ENCODE results near the gene BEGAIN. TPM values are rescaled to one million over a fixed set of nuclear protein-coding genes. Genes with fewer than 3 reads are reported as not detected.

The BEGAIN gene
- total RNA-seq, 1 donor from 2014 or later = 7.0 TPM

DNA sequence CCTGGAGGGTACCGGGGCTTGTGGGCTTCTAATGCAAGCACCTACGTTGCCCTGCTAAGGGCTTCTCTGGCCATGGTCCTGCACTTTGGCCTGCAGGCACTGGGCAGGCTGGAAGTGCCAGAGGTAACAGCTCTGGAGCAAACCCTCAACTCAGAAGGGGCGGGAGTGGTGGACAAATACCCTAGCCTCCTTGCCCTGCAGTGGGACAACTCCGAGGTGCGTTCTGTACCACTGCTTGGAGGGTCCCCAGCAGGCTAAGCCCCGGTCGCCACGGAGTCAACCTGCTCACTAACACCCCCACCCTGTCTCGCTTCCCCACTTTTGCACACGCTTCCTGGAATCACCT, 20.4 kb upstream of the BEGAIN start:
- no peaks in the 10 kb centered on the region for H3K36me3 Mint-ChIP-seq (ENCODE audit: unreplicated experiment)
- no peaks in the 10 kb centered on the region for H3K9me3 Mint-ChIP-seq (ENCODE audit: unreplicated experiment)
- TF ChIP-seq, protein P1, sequence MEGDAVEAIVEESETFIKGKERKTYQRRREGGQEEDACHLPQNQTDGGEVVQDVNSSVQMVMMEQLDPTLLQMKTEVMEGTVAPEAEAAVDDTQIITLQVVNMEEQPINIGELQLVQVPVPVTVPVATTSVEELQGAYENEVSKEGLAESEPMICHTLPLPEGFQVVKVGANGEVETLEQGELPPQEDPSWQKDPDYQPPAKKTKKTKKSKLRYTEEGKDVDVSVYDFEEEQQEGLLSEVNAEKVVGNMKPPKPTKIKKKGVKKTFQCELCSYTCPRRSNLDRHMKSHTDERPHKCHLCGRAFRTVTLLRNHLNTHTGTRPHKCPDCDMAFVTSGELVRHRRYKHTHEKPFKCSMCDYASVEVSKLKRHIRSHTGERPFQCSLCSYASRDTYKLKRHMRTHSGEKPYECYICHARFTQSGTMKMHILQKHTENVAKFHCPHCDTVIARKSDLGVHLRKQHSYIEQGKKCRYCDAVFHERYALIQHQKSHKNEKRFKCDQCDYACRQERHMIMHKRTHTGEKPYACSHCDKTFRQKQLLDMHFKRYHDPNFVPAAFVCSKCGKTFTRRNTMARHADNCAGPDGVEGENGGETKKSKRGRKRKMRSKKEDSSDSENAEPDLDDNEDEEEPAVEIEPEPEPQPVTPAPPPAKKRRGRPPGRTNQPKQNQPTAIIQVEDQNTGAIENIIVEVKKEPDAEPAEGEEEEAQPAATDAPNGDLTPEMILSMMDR (IDR thresholded peaks at IDR 0.05) = no peak
- DNase-seq (ENCODE audit: extremely low spot score, unreplicated experiment) = no peak
- H3K27me3 Mint-ChIP-seq (ENCODE audit: unreplicated experiment) = peaks cover 13% of the 10 kb centered on the region
- no peak overlapping the region for H3K27ac Mint-ChIP-seq (ENCODE audit: unreplicated experiment)
- H3K4me1 Mint-ChIP-seq (ENCODE audit: unreplicated experiment) = peaks cover 5% of the 10 kb centered on the region
- no peak overlapping the region for H3K4me3 Mint-ChIP-seq (ENCODE audit: unreplicated experiment)

DNA sequence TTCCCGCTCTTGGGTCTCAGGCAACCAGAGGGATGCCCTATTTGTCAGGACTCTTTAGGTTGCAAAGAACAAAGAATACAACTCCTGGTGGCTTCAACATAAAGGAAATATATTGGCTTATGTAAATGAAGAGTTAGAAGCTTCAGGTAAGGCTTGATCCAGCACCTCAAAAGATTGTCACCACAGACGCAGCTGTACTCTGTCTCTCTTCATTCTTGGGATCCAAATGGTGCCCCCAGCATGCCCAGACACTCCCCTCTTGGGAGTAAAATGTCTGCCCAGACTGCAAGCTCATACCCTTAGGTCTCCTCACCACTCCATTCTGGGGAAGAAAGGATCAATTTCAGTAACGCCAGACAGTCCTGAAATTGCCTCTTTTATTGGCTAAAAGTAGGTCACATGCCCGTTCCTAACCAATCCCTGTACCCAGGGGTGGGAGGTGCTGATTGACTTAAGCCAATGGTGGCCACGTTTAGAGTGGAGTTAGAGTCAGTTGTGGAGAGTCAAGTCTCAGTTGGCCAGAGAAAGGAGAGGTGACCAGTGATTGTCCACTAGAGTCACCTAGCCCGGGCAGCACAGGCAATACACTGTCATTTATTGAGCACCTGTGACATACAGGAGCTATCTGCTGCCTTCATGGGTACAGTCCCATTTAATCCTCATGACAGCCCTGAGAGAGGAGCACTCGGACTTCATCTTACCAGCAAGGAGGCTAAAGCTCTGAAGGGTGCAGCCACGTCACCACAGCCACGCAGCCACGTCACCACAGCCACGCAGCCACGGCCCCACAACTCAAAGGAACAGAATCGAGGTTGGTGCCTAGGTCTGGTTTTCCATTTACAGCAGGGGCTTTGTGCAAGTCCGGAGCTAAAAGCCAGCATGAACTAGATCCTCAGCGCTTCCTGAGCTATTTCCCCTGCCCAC, 19.7 kb upstream of the BEGAIN start:
- Mint-ChIP-seq H3K36me3 (ENCODE audit: unreplicated experiment) (peaks cover 2% of the 10 kb centered on the region), H3K27me3 (ENCODE audit: unreplicated experiment) (peaks cover 18% of the 10 kb centered on the region), H3K9me3 (ENCODE audit: unreplicated experiment) (peaks cover 2% of the 10 kb centered on the region), H3K27ac (ENCODE audit: unreplicated experiment) (no peak overlapping the region), H3K4me3 (ENCODE audit: unreplicated experiment) (no peak overlapping the region), H3K4me1 (ENCODE audit: unreplicated experiment) (peaks cover 5% of the 10 kb centered on the region)
- no peak for DNase-seq (ENCODE audit: extremely low spot score, unreplicated experiment)
- TF ChIP-seq, protein P1 (IDR thresholded peaks at IDR 0.05) = no peak

DNA sequence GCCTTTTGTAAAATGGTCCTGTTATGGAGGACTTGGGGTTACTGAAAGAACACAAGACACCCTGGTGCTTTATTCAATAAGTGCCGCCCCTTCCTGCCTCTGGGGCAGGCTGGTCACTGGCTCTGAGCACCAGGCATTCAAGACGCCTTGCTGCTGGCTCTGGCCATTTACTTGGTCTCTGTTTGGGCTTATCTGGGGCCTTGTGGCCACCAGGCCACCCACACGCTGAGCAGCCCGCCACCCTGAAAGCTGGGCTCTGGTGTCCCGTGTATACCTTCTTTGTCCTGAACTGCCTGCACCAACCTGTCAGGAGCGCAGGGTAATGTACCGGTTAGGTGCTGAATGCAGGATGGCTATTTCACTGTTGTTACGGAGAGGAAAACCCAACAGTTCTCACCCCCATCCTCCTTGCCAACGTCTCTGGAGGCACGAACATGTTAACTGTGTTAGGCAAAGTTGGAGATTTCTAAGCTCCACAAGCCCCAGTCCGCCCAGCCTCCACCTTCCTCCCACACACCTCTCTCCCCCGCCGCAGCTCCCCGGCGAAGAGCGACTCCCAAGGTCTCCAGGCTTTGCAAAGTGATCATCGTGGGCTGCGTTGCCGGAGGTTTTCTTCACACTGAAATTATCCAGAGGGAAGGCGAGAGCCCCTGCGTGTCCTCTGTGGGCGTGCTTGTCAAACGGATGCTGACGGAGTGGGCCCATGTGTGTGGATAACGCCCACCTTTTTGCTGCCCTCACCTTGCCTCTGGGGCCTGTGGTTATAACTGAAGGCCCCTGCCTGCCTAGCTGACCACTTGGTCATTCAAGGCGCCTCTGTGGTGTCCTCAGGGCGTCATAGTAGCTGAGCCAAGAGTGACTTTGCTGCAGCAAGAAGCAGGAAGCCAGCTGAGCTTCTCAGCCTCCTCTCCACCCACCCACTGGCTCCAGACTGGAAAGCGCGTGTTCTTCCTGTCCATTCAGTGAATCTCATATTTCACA, 18.8 kb upstream of the BEGAIN start:
- peaks cover 5% of the 10 kb centered on the region for H3K4me1 Mint-ChIP-seq (ENCODE audit: unreplicated experiment)
- no peak for DNase-seq (ENCODE audit: extremely low spot score, unreplicated experiment)
- H3K27me3 Mint-ChIP-seq (ENCODE audit: unreplicated experiment) = peaks cover 24% of the 10 kb centered on the region
- H3K27ac Mint-ChIP-seq (ENCODE audit: unreplicated experiment) = no peak overlapping the region
- TF ChIP-seq, protein P1 (IDR thresholded peaks at IDR 0.05) = no peak
- no peak overlapping the region for H3K4me3 Mint-ChIP-seq (ENCODE audit: unreplicated experiment)
- H3K36me3 Mint-ChIP-seq (ENCODE audit: unreplicated experiment) = peaks cover 8% of the 10 kb centered on the region
- H3K9me3 Mint-ChIP-seq (ENCODE audit: unreplicated experiment) = peaks cover 8% of the 10 kb centered on the region

DNA sequence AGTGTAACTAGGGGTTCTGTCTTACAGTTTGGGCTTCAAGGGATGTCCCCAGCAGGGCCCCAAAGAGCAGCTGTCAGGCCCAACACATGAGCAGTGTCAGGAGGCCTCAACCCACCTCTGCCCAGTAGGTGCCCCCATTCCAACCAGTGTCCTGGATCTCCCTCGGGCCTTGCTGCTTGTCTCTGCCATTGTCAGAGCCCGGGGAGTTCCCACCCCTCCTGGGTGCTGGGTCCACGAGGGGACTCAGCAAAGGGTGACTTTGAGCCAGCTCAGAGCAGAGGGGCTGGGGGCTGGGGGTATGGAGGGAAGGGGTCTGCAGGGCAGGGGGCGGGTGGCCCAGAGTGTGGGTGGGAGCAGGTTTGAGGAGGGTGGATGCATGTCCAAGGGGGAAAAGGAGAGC, 18.0 kb upstream of the BEGAIN start:
- Mint-ChIP-seq H3K36me3 (ENCODE audit: unreplicated experiment) (peaks cover 9% of the 10 kb centered on the region), H3K9me3 (ENCODE audit: unreplicated experiment) (peaks cover 11% of the 10 kb centered on the region), H3K4me3 (ENCODE audit: unreplicated experiment) (no peak overlapping the region), H3K27me3 (ENCODE audit: unreplicated experiment) (peaks cover 30% of the 10 kb centered on the region), H3K27ac (ENCODE audit: unreplicated experiment) (no peak overlapping the region), H3K4me1 (ENCODE audit: unreplicated experiment) (peaks cover 5% of the 10 kb centered on the region)
- no peak for DNase-seq (ENCODE audit: extremely low spot score, unreplicated experiment)
- TF ChIP-seq, protein P1 (IDR thresholded peaks at IDR 0.05) = no peak
